ENCODE data around the gene NLRP1. TPM values are rescaled to one million over a fixed set of nuclear protein-coding genes. Genes with fewer than 3 reads are reported as not detected.

NLRP1 gene
- total and polyA plus RNA-seq, 2 donors (not counting 3 experiments of a cell fraction or from before 2014, with no cell fraction given): 43.8 to 53.9 TPM

DNA sequence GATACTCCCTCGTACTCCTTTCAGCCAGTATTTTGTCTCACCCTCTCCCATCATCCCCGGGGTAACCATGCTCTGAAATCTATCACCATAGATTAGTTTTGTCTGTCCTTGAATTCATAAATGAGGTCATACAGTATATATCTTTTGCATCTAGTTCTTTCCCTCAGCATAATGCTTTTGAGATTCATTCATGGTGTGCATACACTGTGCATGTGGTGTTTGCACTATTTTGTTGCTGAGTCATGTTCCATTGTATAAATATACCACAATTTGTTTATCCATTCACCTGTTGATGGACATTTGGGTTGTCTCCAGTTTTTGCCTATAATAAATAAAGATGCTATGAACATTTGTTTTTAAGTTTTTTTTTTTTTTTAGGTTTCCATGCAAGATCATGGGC, 34.2 kb upstream of the NLRP1 start:
- Histone ChIP-seq H3K36me3 (ENCODE audit: control insufficient read depth in 2 of 2, extremely low read depth in 1 of 2, insufficient read depth in 2 of 2, low read length in 2 of 2) (no peaks in the 10 kb centered on the region), H3K4me3 (replicated peaks in 1 of 3; ENCODE audit: insufficient read depth in 1 of 3, low read depth in 1 of 3, low read length in 3 of 3) (no peak overlapping the region), H3K27ac (ENCODE audit: insufficient read depth, low read depth, low read length) (no peak overlapping the region), H3K9me3 (replicated peaks; ENCODE audit: control insufficient read depth, insufficient read depth, low read length) (no peaks in the 10 kb centered on the region), H3K9ac (replicated peaks; ENCODE audit: extremely low read depth, insufficient read depth, low read length) (no peak overlapping the region), H3K27me3 (ENCODE audit: control insufficient read depth in 2 of 2, insufficient read depth in 2 of 2, low read length in 2 of 2) (peaks cover 8 to 14% of the 10 kb centered on the region in 2 experiments), H3K4me1 (ENCODE audit: control insufficient read depth, extremely low read depth, insufficient read depth, low read length) (no peaks in the 10 kb centered on the region), H3K79me2 (ENCODE audit: control insufficient read depth, insufficient read depth, low read length) (no peaks in the 10 kb centered on the region), H3K9me1 (replicated peaks; ENCODE audit: control insufficient read depth, extremely low read depth, insufficient read depth, low read length) (no peaks in the 10 kb centered on the region), H4K20me1 (replicated peaks; ENCODE audit: control insufficient read depth, extremely low read depth, insufficient read depth, low read length) (no peaks in the 10 kb centered on the region), H3K4me2 (ENCODE audit: insufficient read depth, low read length) (no peak overlapping the region), H2AFZ (ENCODE audit: low read depth, low read length) (no peak overlapping the region)
- ChIA-PET CTCF (no interaction called here), POLR2A (no interaction called here)
- FAIRE-seq: no peak
- dilution Hi-C loops (cut with MboI; ENCODE audit: extremely low pct_ligation_motif_present, low sequenced_read_pairs) (no loop called here), intact Hi-C loops (cut with micrococcal nuclease) (no loop called here)
- no peak for TF ChIP-seq POLR2AphosphoS5 (IDR thresholded peaks at IDR 0.05; ENCODE audit: insufficient read depth, low read depth, low read length)
- TF ChIP-seq EZH2 (IDR thresholded peaks at IDR 0.05; ENCODE audit: borderline replicate concordance, low read depth, low read length, severe bottlenecking): no peak
- no peak for TF ChIP-seq MYC (IDR thresholded peaks at IDR 0.05; ENCODE audit: low read depth, low read length)
- no peak for TF ChIP-seq FOS (IDR thresholded peaks at IDR 0.05; ENCODE audit: borderline replicate concordance, insufficient read depth, low read length)
- peak; percentile 16 for DNase-seq (ENCODE audit: low read depth, low spot score)
- no TSS peak for BruUV-seq (replicated peaks)

DNA sequence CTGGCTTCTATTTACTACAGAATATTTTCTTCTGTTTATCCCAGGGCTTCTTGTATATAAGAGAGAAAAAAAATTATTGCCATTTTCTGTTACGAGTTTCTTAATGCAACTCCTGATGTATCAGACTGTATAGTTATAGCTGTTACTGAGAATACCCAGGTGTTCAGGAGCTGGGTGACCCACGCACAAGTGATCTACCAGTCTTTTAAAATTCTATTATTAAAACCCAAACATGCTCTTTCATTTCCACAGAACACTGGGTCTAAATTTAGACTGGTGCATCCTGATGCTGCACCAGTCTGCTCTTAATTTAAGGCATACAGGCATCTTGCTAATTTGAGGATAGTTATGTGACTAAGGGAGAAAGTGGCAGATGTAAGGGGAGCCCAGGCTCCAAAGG, 31.2 kb upstream of the NLRP1 start:
- Histone ChIP-seq H3K4me1 (ENCODE audit: control insufficient read depth, extremely low read depth, insufficient read depth, low read length) (no peaks in the 10 kb centered on the region), H3K9me1 (replicated peaks; ENCODE audit: control insufficient read depth, extremely low read depth, insufficient read depth, low read length) (no peaks in the 10 kb centered on the region), H3K9ac (replicated peaks; ENCODE audit: extremely low read depth, insufficient read depth, low read length) (no peak overlapping the region), H4K20me1 (replicated peaks; ENCODE audit: control insufficient read depth, extremely low read depth, insufficient read depth, low read length) (no peaks in the 10 kb centered on the region), H3K36me3 (ENCODE audit: control insufficient read depth in 2 of 2, extremely low read depth in 1 of 2, insufficient read depth in 2 of 2, low read length in 2 of 2) (no peaks in the 10 kb centered on the region), H3K27me3 (ENCODE audit: control insufficient read depth in 2 of 2, insufficient read depth in 2 of 2, low read length in 2 of 2) (no peaks in the 10 kb centered on the region), H3K4me3 (replicated peaks in 1 of 3; ENCODE audit: insufficient read depth in 1 of 3, low read depth in 1 of 3, low read length in 3 of 3) (no peak overlapping the region), H3K4me2 (ENCODE audit: insufficient read depth, low read length) (no peak overlapping the region), H3K27ac (ENCODE audit: insufficient read depth, low read depth, low read length) (no peak overlapping the region), H3K9me3 (replicated peaks; ENCODE audit: control insufficient read depth, insufficient read depth, low read length) (no peaks in the 10 kb centered on the region), H2AFZ (ENCODE audit: low read depth, low read length) (no peak overlapping the region), H3K79me2 (ENCODE audit: control insufficient read depth, insufficient read depth, low read length) (no peaks in the 10 kb centered on the region)
- dilution Hi-C loops (cut with MboI; ENCODE audit: extremely low pct_ligation_motif_present, low sequenced_read_pairs): no loop called here
- FAIRE-seq (no peak), DNase-seq (ENCODE audit: low read depth, low spot score) (no peak)
- ChIA-PET CTCF (no interaction called here), POLR2A (no interaction called here)
- BruUV-seq (replicated peaks): no TSS peak
- TF ChIP-seq POLR2AphosphoS5 (IDR thresholded peaks at IDR 0.05; ENCODE audit: insufficient read depth, low read depth, low read length) (no peak), POLR2A (IDR thresholded peaks at IDR 0.05; ENCODE audit: low read depth, low read length) (no peak), JUN (IDR thresholded peaks at IDR 0.05; ENCODE audit: borderline replicate concordance, insufficient read depth, insufficient read length, low read depth) (no peak), EZH2 (IDR thresholded peaks at IDR 0.05; ENCODE audit: borderline replicate concordance, low read depth, low read length, severe bottlenecking) (no peak), GATA2 (IDR thresholded peaks at IDR 0.05; ENCODE audit: insufficient read depth, insufficient read length, low read depth, low read length) (no peak)
- intact Hi-C loops (cut with micrococcal nuclease): no loop called here

Data from endothelial cell of umbilical vein (primary cell).